Nephron progenitor cell (in vitro differentiated cells): ENCODE data around the gene MFRP.

ENCODE experiments used
- DNase-seq: peaks from one replicate; pipeline ENCODE4 v3.0.0; 2021
- H3K27ac Mint-ChIP-seq: 2 replicates; pipeline ENCODE4 v1.8.0; 2021; ENCODE audit warnings: mild to moderate bottlenecking, moderate library complexity, mixed read lengths
- H3K27me3 Mint-ChIP-seq: 2 replicates; pipeline ENCODE4 v1.8.0; 2021; ENCODE audit warnings: mild to moderate bottlenecking, low read depth, mixed read lengths; ENCODE audit not compliant: poor library complexity
- H3K36me3 Mint-ChIP-seq: 2 replicates; pipeline ENCODE4 v1.8.0; 2021; ENCODE audit warnings: low read depth, mixed read lengths
- H3K4me1 Mint-ChIP-seq: 2 replicates; pipeline ENCODE4 v1.8.0; 2021; ENCODE audit warnings: mixed read lengths
- H3K4me3 Mint-ChIP-seq: 2 replicates; pipeline ENCODE4 v1.8.0; 2021; ENCODE audit warnings: mild to moderate bottlenecking, moderate library complexity, mixed read lengths
- H3K9me3 Mint-ChIP-seq: 2 replicates; pipeline ENCODE4 v1.8.0; 2021; ENCODE audit warnings: mild to moderate bottlenecking, moderate library complexity, mixed read lengths
- TF ChIP-seq, protein P1 (sequence below): fragments of 200-600 bp; sonication (generic); IDR thresholded peaks from 2 replicates; pipeline ENCODE4 v1.5.0; 2021; ENCODE audit warnings: antibody characterized with exemption

MFRP gene

DNA sequence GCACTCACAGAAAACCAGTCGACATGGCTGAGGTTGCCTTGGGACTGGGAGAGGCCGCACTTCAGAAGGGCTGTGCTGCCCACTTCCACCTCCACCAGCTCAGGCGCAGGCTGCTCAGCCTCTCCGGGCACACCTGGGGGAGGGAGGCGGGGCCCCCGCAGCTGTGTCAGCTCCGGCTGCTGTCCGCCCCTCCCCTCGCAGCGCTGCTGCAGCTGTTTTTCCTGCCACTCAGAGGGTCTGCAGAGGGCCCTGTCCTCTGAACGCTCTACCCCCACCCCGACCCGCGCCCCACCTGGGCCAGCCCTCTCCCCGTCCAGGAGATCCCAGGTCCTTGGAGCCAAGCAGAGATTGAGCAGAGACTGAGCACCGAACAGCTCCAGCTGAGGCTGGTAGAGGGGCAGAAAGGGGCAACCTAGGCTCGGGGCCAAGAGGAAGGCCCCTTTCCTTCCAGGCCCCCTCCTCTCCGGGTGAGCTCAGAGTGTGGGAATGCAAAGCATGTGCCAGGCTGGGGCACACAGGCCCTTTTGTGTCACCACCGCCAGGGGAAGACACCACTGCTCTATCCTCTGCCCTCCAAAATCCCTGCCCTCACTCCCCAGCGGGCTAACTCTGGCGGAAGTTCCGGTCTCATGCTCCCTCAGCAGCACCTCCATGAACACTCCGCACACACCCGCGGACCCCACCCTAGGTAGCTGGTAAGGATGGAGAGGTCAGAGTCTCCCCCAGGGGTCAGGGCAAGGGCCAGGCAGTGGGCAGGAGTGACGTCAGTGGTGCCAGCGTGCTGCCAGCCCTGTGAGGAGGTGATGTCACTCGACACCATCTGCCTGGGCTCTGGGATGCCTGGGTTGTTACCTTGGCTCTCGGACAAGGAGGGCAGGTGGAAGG, 31.1 kb downstream of the MFRP start:
- Mint-ChIP-seq H3K4me1 (peaks cover 35% of the 10 kb centered on the region), H3K27me3 (peaks cover 26% of the 10 kb centered on the region), H3K9me3 (no peaks in the 10 kb centered on the region), H3K36me3 (no peaks in the 10 kb centered on the region), H3K4me3 (peak overlapping the region; percentile 70), H3K27ac (no peak overlapping the region)
- peak; percentile 46 for DNase-seq
- TF ChIP-seq, protein P1, sequence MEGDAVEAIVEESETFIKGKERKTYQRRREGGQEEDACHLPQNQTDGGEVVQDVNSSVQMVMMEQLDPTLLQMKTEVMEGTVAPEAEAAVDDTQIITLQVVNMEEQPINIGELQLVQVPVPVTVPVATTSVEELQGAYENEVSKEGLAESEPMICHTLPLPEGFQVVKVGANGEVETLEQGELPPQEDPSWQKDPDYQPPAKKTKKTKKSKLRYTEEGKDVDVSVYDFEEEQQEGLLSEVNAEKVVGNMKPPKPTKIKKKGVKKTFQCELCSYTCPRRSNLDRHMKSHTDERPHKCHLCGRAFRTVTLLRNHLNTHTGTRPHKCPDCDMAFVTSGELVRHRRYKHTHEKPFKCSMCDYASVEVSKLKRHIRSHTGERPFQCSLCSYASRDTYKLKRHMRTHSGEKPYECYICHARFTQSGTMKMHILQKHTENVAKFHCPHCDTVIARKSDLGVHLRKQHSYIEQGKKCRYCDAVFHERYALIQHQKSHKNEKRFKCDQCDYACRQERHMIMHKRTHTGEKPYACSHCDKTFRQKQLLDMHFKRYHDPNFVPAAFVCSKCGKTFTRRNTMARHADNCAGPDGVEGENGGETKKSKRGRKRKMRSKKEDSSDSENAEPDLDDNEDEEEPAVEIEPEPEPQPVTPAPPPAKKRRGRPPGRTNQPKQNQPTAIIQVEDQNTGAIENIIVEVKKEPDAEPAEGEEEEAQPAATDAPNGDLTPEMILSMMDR = no peak

DNA sequence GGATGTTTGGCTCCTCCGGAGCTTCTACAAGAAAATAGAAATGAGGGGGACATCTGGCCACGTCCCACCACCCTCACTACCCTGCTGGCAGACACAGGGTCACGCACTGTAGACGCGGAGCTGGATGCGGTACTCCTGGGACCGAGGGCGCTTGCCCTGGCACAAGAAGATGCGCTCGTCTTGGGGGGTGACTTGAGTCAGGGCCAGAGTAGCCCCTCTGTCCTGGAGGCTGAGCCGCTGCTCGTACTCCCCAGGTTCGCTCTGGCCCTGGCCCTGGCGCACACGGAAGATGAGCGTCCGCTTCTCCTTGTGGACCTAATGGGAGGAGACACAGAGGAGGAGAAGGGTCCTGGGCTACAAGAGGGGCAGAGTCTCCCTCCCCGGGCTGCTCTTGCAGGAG, 31.8 kb downstream of the MFRP start:
- TF ChIP-seq, protein P1 = no peak
- Mint-ChIP-seq H3K4me1 (peaks cover 28% of the 10 kb centered on the region), H3K27ac (no peak overlapping the region), H3K27me3 (peaks cover 24% of the 10 kb centered on the region), H3K36me3 (peaks cover 3% of the 10 kb centered on the region), H3K4me3 (peak overlapping the region; percentile 57), H3K9me3 (no peaks in the 10 kb centered on the region)
- no peak for DNase-seq

DNA sequence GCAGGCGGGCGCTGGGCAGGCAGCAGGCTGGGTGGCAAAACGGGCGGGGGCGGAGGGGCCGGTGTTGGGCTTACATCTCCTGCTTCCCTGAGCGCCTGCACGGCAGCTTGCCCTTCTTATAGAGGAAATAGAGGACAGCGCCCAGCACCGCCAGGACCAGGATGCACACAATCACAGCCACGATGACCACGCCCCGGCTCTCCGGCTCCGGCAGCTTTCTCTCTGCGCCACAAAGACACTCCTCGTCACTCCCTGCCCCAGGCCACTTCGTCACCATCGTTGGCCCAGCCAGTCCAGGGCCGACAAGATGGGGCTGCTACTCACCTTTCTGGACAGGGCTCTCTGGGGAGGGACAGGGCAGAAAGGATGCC, 35.8 kb downstream of the MFRP start:
- Mint-ChIP-seq H3K4me1 (peaks cover 24% of the 10 kb centered on the region), H3K9me3 (no peaks in the 10 kb centered on the region)
- DNase-seq = no peak

DNA sequence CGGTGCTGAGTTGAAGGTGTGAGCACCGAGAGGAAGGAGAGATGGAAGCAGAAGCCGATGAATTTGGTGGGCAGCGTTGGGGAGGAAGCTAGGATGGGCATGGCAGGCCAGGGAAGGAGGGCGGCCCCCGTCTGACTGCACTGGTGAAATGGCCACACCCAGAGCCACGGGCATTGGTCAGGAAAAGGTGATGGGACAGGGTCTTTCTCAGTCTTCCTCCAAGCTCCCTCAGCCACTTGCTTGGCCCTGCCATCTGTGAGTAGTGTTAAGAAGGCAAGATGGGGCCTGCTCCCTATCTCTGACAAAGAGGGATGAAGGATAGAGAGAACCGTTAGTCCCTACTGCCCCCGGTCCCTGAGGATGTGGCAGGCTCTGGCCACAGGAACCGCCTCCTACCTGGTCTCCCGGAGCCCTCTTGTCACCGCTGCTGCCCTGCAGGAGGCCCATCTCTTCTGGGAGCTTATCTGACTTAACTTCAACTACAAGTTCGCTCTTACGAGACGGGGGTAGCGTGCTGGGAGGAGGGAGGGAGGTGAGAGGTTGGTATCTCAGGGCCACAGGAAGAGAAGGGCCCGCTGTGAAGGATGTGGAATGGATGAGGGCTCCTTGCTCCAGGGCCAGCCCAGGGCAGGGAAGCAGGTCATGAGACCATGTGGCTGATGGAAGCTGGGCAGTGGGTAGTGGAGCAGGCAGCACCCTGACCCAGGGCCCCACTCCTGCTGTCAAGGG, 36.4 kb downstream of the MFRP start:
- Mint-ChIP-seq H3K36me3 (peaks cover 15% of the 10 kb centered on the region), H3K4me3 (no peak overlapping the region), H3K9me3 (no peaks in the 10 kb centered on the region), H3K4me1 (peaks cover 20% of the 10 kb centered on the region), H3K27ac (no peak overlapping the region), H3K27me3 (peaks cover 11% of the 10 kb centered on the region)
- no peak for DNase-seq
- TF ChIP-seq, protein P1 = no peak

More for the DNA sequence above, 35.8 kb downstream of the MFRP start:
- Mint-ChIP-seq H3K27ac (peak overlapping the region; percentile 22), H3K36me3 (peaks cover 12% of the 10 kb centered on the region), H3K27me3 (peaks cover 16% of the 10 kb centered on the region), H3K4me3 (no peak overlapping the region)
- TF ChIP-seq, protein P1 = no peak

DNA sequence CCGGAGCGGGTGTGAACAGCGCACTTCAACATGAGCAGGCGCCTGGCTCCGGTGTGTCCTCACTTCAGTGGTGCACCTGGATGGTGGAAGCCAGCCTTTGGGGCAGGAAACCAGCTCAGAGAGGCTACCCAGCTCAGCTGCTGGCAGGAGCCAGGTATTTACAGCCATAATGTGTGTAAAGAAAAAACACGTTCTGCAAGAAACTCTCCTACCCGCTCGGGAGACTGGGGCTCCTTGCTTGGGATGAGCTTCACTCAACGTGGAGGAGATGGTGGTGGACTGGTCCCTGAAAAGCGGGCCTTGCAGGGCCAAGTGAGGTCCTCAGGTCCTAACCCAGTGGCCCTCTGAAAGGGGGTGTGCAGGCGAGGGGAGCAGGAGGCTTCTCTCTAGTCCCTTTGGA, 37.1 kb downstream of the MFRP start:
- H3K4me3 Mint-ChIP-seq = no peak overlapping the region
- H3K9me3 Mint-ChIP-seq = no peaks in the 10 kb centered on the region
- H3K27me3 Mint-ChIP-seq = peaks cover 4% of the 10 kb centered on the region
- no peak overlapping the region for H3K27ac Mint-ChIP-seq
- peaks cover 20% of the 10 kb centered on the region for H3K4me1 Mint-ChIP-seq
- TF ChIP-seq, protein P1 = no peak
- H3K36me3 Mint-ChIP-seq = peaks cover 20% of the 10 kb centered on the region
- DNase-seq = no peak
